Ishikawa (cell line): ENCODE results near the gene ARID3A.

Experiments used
- EP300 ChIP-seq: IDR thresholded peaks from 2 replicates; pipeline ENCODE4 v1.6.1; 2012; ENCODE audit warnings: borderline replicate concordance
- FOXM1 ChIP-seq: IDR thresholded peaks from 2 replicates; pipeline ENCODE4 v1.6.1; 2012; ENCODE audit warnings: low read depth, borderline replicate concordance
- TCF12 ChIP-seq: IDR thresholded peaks from 2 replicates; pipeline ENCODE4 v1.6.1; 2012; ENCODE audit warnings: low read depth

DNA sequence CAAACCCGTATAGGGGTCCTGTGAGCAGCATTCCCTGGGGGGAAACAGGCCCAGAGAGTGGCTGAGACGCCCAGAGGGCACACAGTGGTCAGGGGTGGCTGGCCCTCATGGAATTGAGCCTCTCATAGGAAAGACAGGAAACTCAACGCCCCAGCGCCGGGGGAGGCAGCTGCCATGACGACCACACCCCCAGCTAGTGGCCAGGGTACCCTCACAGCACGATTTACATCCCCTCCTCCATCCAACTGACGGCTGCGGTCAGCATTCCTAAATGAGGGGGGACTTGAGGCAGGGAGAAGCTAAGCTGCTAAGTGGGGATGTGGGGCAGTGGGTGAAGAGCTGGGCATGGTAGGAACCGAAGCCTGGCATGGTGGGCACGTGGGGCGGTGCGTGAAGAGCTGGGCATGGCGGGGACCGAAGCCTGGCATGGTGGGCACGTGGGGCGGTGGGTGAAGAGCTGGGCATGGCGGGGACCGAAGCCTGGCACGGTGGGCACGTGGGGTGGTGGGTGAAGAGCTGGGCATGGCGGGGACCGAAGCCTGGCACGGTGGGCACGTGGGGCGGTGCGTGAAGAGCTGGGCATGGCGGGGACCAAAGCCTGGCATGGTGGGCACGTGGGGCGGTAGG, 42.9 kb upstream of the ARID3A start:
- TF ChIP-seq EP300 (no peak), FOXM1 (no peak), TCF12 (no peak)
